GM19452 (cell line): ENCODE data around the gene SHC4.
"Not testable (repeated sequence)": the region's sequence is repeated elsewhere in the genome, so short reads cannot be mapped to it uniquely, and the experiment has no call there.

Experiments used
- ATAC-seq: cut with Tn5 transposase; IDR thresholded peaks from one replicate; pipeline ENCODE4 v1.9.1; 2021; ENCODE audit not compliant: unreplicated experiment

SHC4 gene

GRCh38 chr15:48802867-48803266 lies 160.9 kb downstream of the SHC4 start:
- ATAC-seq = no peak

GRCh38 chr15:48802257-48802656 lies 161.5 kb downstream of the SHC4 start:
- ATAC-seq = no peak

GRCh38 chr15:48800811-48801455 lies 162.8 kb downstream of the SHC4 start:
- no peak for ATAC-seq

- ATAC-seq = no peak
Observed at GRCh38 chr15:48800245-48800644, 163.5 kb downstream of the SHC4 start.

- ATAC-seq = no peak
Observed at GRCh38 chr15:48798319-48798718, 165.4 kb downstream of the SHC4 start.

- peak; percentile 60 for ATAC-seq
Observed at GRCh38 chr15:48796930-48797329, 166.8 kb downstream of the SHC4 start.

GRCh38 chr15:48796521-48796920 lies 167.2 kb downstream of the SHC4 start:
- no peak for ATAC-seq

GRCh38 chr15:48795901-48796300 lies 167.8 kb downstream of the SHC4 start:
- no peak for ATAC-seq

- ATAC-seq = peak; percentile 86
Observed at GRCh38 chr15:48794697-48795134, 169.0 kb downstream of the SHC4 start.

- no peak for ATAC-seq
Observed at GRCh38 chr15:48792408-48792807, 171.3 kb downstream of the SHC4 start.

- not testable (repeated sequence) for ATAC-seq
Observed at GRCh38 chr15:48790466-48791115, 173.1 kb downstream of the SHC4 start.

- no peak for ATAC-seq
Observed at GRCh38 chr15:48785712-48786111, 178.0 kb downstream of the SHC4 start.

- ATAC-seq = no peak
Observed at GRCh38 chr15:48785195-48785594, 178.5 kb downstream of the SHC4 start.

- ATAC-seq = no peak
Observed at GRCh38 chr15:48784756-48785155, 179.0 kb downstream of the SHC4 start.

- no peak for ATAC-seq
Observed at GRCh38 chr15:48782911-48783310, 180.8 kb downstream of the SHC4 start.

- ATAC-seq = no peak
Observed at GRCh38 chr15:48781481-48782081, 182.1 kb downstream of the SHC4 start.

GRCh38 chr15:48781017-48781416 lies 182.7 kb downstream of the SHC4 start:
- no peak for ATAC-seq

- no peak for ATAC-seq
Observed at GRCh38 chr15:48778331-48778730, 185.4 kb downstream of the SHC4 start.

- no peak for ATAC-seq
Observed at GRCh38 chr15:48777645-48778330, 185.9 kb downstream of the SHC4 start.

- no peak for ATAC-seq
Observed at GRCh38 chr15:48775546-48775945, 188.2 kb downstream of the SHC4 start.

- no peak for ATAC-seq
Observed at GRCh38 chr15:48774484-48774883, 189.2 kb downstream of the SHC4 start.
